Ramos (cell line): ENCODE data around the gene MAP3K2.
"Not testable (repeated sequence)": the region's sequence is repeated elsewhere in the genome, so short reads cannot be mapped to it uniquely, and the experiment has no call there.

Experiments used
- in situ Hi-C: fragments of 300-500 bp; cut with MboI; formaldehyde crosslinking; loops from one replicate; pipeline ENCODE4 v1.14.3; 2022; ENCODE audit warnings: low sequenced_read_pairs; ENCODE audit not compliant: unreplicated experiment

MAP3K2 gene

GRCh38 chr2:127356531-127356930 is 31.2 kb downstream of the MAP3K2 start:
- in situ Hi-C loops = no loop called here

DNA sequence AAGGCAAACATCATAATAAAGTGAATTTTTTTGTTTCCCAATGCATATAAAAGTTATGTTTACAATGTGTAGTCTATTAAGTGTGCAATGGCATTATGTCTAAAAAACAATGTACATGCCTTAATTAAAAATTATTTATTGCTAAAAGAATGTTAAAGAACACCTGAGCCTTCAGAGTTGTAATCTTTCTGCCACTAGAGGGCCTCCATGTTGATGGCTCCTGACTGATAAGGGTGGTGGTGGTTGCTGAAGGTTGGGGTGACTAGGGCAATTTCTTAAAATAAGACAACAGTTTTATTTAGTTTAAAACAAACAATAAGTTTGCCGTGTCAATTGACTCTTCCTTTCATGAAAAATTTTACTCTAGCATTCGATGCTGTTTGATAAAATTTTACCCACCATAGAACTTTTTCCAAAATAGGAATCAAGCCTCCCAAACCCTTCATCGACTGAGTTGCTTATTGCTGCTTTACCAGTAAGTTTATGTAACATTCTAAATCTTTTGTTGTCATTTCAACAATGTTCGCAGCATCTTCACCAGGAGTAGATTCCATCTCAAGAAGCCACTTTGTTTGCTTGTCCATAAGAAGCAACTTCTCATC is 32.3 kb downstream of the MAP3K2 start:
- in situ Hi-C loops = no loop called here

GRCh38 chr2:127353873-127354676 is 33.7 kb downstream of the MAP3K2 start:
- in situ Hi-C loops = not testable (repeated sequence)

DNA sequence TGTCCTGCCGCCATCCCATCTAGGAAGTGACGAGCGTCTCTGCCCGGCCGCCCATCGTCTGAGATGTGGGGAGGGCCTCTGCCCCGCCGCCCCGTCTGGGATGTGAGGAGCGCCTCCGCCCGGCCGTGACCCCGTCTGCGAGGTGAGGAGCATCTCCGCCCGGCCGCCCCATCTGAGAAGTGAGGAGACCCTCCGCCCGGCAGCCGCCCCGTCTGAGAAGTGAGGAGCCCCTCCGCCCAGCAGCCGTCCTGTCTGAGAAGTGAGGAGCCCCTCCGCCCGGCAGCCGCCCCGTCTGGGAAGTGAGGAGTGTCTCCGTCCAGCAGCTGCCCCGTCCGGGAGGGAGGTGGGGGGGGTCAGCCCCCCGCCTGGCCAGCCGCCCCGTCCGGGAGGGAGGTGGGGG is 34.6 kb downstream of the MAP3K2 start:
- in situ Hi-C loops = not testable (repeated sequence)

GRCh38 chr2:127351603-127352002 is 36.2 kb downstream of the MAP3K2 start:
- in situ Hi-C loops = no loop called here

DNA sequence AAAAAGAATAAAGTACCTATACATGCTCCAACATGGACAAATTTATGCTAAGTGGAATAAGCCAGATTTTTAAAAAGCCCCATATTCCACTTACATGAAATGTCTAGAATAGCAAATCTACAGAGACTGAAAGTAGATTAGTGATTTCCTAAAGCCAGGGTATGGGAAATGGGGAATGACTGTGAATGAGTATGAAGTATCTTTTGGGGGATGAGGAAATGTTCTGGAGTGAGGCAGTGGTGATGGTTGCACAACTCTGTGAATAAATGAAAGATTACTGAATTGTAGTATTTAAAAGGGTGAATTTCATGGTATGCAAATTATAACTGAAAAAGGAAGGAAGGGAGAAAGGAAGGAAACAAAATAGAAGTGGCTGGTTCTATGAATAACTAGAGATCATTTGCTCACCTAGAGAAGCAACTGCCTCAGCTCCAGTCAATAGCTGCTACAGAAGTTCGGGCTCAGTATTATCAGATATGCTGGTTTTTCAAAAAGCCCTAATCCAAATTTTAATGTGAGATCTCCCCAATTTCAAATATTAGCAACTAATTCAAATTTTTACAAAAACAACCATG is 39.3 kb downstream of the MAP3K2 start:
- in situ Hi-C loops = no loop called here

- in situ Hi-C loops = no loop called here
These were observed 39.9 kb downstream of the MAP3K2 start for GRCh38 chr2:127347734-127348392.

GRCh38 chr2:127347015-127347414 is 40.8 kb downstream of the MAP3K2 start:
- in situ Hi-C loops = no loop called here

GRCh38 chr2:127343277-127343676 is 44.5 kb downstream of the MAP3K2 start:
- in situ Hi-C loops = loop anchor here (5.0 kb wide), 1 partner anchor 74 kb away; the partner anchor contains the start of gene PROC

DNA sequence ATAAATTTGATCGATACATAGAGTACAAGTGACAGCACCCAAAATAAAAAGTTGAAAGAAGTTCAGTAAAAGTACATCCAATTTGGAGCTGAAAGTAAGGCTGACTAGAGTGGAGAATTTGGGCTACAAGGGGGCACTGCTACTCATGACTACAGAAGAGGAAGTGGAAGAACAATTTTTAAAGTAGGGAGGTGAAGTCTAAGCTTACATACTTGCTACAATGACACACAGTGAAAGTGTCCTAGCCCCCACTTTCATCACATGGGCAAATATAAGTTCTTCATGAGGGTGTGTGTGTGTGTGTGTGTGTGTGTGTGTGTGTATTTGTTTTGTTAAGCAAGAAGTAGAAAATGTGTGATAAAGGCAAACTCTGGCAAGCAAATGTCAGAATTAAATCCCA is 45.7 kb downstream of the MAP3K2 start:
- in situ Hi-C loops = loop anchor here (5.0 kb wide), 1 partner anchor 75 kb away; the partner anchor contains the start of gene PROC

GRCh38 chr2:127332335-127332734 is 55.4 kb downstream of the MAP3K2 start:
- in situ Hi-C loops = no loop called here

GRCh38 chr2:127330753-127331152 is 57.0 kb downstream of the MAP3K2 start:
- in situ Hi-C loops = no loop called here

GRCh38 chr2:127326289-127326945 is 61.4 kb downstream of the MAP3K2 start:
- in situ Hi-C loops = no loop called here

DNA sequence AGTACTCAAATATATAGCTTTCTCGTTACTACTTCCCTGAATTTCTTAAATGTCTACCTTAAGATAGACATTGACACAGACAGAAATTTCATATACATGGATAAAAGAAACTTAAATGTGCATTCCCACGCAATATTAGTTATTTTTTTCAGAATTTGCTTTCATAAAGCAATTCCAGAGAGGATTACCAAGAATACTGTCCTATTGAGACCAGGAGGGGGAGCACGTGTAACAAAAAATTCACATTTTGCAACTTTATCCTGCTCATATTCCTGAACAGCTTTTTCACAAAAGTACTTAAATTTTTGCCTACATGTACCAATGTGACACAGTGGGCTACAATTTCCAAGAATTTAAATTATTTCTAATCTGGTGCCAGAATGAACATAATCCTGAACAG is 63.1 kb downstream of the MAP3K2 start:
- in situ Hi-C loops = no loop called here

DNA sequence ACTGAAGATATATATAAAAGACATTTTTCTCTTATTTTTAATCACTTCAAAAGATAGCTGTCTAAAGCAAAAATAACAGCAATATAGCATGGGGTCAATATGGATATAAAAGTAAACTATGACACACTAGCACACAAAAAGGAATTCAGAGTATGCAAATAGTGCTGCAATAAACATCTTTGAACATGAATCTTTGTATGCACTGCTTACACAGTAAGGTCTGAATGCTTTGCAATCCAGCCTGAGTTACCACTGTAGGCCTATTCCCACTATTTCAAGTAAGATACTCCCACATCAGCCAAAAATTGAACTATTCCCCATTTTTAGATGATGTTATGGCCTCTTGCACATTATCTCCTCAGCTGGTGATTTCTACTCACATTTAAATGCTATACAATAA is 66.5 kb downstream of the MAP3K2 start:
- in situ Hi-C loops = no loop called here

GRCh38 chr2:127320586-127321275 is 67.0 kb downstream of the MAP3K2 start:
- in situ Hi-C loops = no loop called here

DNA sequence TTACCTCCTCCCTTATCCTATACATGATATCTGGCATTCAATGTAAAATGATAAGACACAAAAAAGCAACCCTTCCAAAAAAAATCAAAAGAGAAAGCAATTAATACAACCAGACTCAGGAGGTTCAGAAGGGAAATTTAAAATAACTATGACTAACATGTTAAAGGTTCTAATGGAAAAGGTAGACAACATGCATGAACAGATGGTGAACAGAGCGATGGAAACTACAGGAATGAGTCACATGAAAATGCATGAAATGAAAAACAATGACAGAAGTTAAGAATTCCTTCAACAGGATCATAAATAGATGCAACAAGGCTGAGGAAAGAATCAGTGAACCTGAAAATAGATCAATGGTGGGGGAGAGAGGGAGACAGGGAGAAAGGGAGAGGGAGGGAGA is 67.7 kb downstream of the MAP3K2 start:
- in situ Hi-C loops = no loop called here

- in situ Hi-C loops = no loop called here
These were observed 73.4 kb downstream of the MAP3K2 start for GRCh38 chr2:127314193-127314988.

- in situ Hi-C loops = no loop called here
These were observed 74.4 kb downstream of the MAP3K2 start for GRCh38 chr2:127313406-127313805.
